HCT116 (cell line): ENCODE data around the gene CASQ1. TPM values are rescaled to one million over a fixed set of nuclear protein-coding genes. Genes with fewer than 3 reads are reported as not detected.

Experiments used
- ATAC-seq: fragments of 200-7000 bp; cut with Tn5 transposase; 2 replicates; pipeline ENCODE4 v1.9.1; 2020; ENCODE audit warnings: mild to moderate bottlenecking, moderate library complexity
- BruUV-seq: library from RNA; stranded (reverse); fragments of 400-500 nt; replicated peaks from 2 replicates; lab custom pipeline; 2021; lab: Mats Ljungman, UMichigan
- CTCF ChIA-PET: fragments of 300-600 bp; sonication (Branson Sonifier 250); formaldehyde crosslinking; loops from one replicate; lab custom pipeline; 2021; ENCODE audit warnings: antibody characterized with exemption; lab: Charles Lee
- POLR2A ChIA-PET: fragments of 300-600, 350-600 bp; sonication (Branson Sonifier 250); formaldehyde crosslinking; loops from one replicate; lab custom pipeline; 2021; ENCODE audit warnings: antibody characterized with exemption; lab: Charles Lee
- RAD21 ChIA-PET, 2 experiments: fragments of 300-600 bp; sonication (Branson Sonifier 250); formaldehyde crosslinking; loops; one replicate each; lab custom pipeline; 2023; ENCODE audit warnings: low total read pairs in 2 of 2; ENCODE audit not compliant: uncharacterized antibody in 2 of 2, unreplicated experiment in 2 of 2, low non-redundant PET in 1 of 2; lab: Charles Lee
- DNase-seq: peaks from one replicate; pipeline ENCODE4 v3.0.0-alpha.2; 2010; ENCODE audit warnings: low read depth, low spot score
- H2AFZ ChIP-seq: fragments of 200-600 bp; shearing (Covaris generic), sonication (generic); 2 replicates; pipeline ENCODE4 v1.6.1; 2017; ENCODE audit warnings: low read depth, mixed run types, mixed read lengths, antibody characterized with exemption, low read length; ENCODE audit not compliant: poor library complexity, severe bottlenecking
- H3K27ac ChIP-seq: 2 replicates; pipeline ENCODE4 v1.5.1; 2012; ENCODE audit warnings: low read depth, low read length
- H3K27me3 ChIP-seq: fragments of 200-600 bp; sonication (generic); 2 replicates; pipeline ENCODE4 v1.6.1; 2016; ENCODE audit warnings: mixed run types, low read length, mixed read lengths; ENCODE audit not compliant: insufficient read depth
- H3K36me3 ChIP-seq, 2 experiments: fragments of 200-500 bp in 1 of 2; fragments of 200-600 bp in 1 of 2; sonication (Bioruptor generic) in 1 of 2; sonication (generic) in 1 of 2; 2 replicates each; pipeline versions ENCODE4 v1.5.1 to v1.6.1; 2014 to 2016; ENCODE audit warnings: low read length in 2 of 2, inconsistent platforms in 1 of 2, mixed read lengths in 1 of 2, mixed run types in 1 of 2; ENCODE audit not compliant: insufficient read depth in 2 of 2, control insufficient read depth in 1 of 2
- H3K4me1 ChIP-seq, 2 experiments: fragments of 200-600 bp in 1 of 2; sonication (generic) in 1 of 2; 2 replicates each; pipeline versions ENCODE4 v1.5.1 to v1.6.1; 2012 to 2017; ENCODE audit warnings: low read length in 2 of 2, inconsistent platforms in 1 of 2, mild to moderate bottlenecking in 1 of 2, mixed read lengths in 1 of 2, mixed run types in 1 of 2, moderate library complexity in 1 of 2; ENCODE audit not compliant: insufficient read depth in 2 of 2, control insufficient read depth in 1 of 2
- H3K4me2 ChIP-seq: fragments of 200-600 bp; sonication (generic); 2 replicates; pipeline ENCODE4 v1.6.1; 2017; ENCODE audit warnings: mixed run types, low read length, mixed read lengths
- H3K4me3 ChIP-seq, 2 experiments: fragments of 200-600 bp in 1 of 2; sonication (generic) in 1 of 2; replicated peaks in 1 of 2; 2 replicates each; pipeline ENCODE4 v1.5.1; 2011 to 2016; ENCODE audit warnings: low read length in 2 of 2, control low read depth in 1 of 2, low read depth in 1 of 2, mild to moderate bottlenecking in 1 of 2, mixed read lengths in 1 of 2, mixed run types in 1 of 2
- H3K79me2 ChIP-seq: fragments of 200-600 bp; sonication (generic); 2 replicates; pipeline ENCODE4 v1.6.1; 2017; ENCODE audit warnings: mild to moderate bottlenecking, mixed run types, low read length, moderate library complexity, mixed read lengths; ENCODE audit not compliant: insufficient read depth
- H3K9ac ChIP-seq: fragments of 200-600 bp; sonication (generic); 2 replicates; pipeline ENCODE4 v1.6.1; 2016; ENCODE audit warnings: low read length, mixed read lengths
- H3K9me2 ChIP-seq: fragments of 200-600 bp; sonication (generic), shearing (Covaris generic); 2 replicates; pipeline ENCODE4 v1.6.1; 2017; ENCODE audit warnings: mixed run types, mild to moderate bottlenecking, moderate library complexity; ENCODE audit not compliant: insufficient read depth
- H3K9me3 ChIP-seq, 2 experiments: fragments of 200-500 bp in 1 of 2; fragments of 200-600 bp in 1 of 2; sonication (Bioruptor generic) in 1 of 2; sonication (generic) in 1 of 2; 2 replicates each; pipeline ENCODE4 v1.6.1; 2014 to 2017; ENCODE audit warnings: low read length in 2 of 2, mixed read lengths in 2 of 2, inconsistent platforms in 1 of 2, low read depth in 1 of 2, mild to moderate bottlenecking in 1 of 2, mixed run types in 1 of 2, moderate library complexity in 1 of 2; ENCODE audit not compliant: control insufficient read depth in 1 of 2, insufficient read depth in 1 of 2
- H4K20me1 ChIP-seq: fragments of 200-600 bp; sonication (generic), shearing (Covaris generic); 2 replicates; pipeline ENCODE4 v1.6.1; 2017; ENCODE audit warnings: mixed run types, mild to moderate bottlenecking, moderate library complexity; ENCODE audit not compliant: insufficient read depth
- CEBPB ChIP-seq: IDR thresholded peaks from 2 replicates; pipeline ENCODE4 v1.6.1; 2012; ENCODE audit warnings: low read depth
- ELF1 ChIP-seq: IDR thresholded peaks from 2 replicates; pipeline ENCODE4 v1.6.1; 2012; ENCODE audit warnings: low read depth, borderline replicate concordance
- EZH2phosphoT487 ChIP-seq: fragments of 200-600 bp; IDR thresholded peaks from 2 replicates; pipeline ENCODE4 v1.6.1; 2018; ENCODE audit warnings: antibody characterized with exemption, borderline replicate concordance
- POLR2A ChIP-seq: IDR thresholded peaks from 2 replicates; pipeline ENCODE4 v1.7.0; 2011; ENCODE audit warnings: borderline replicate concordance; ENCODE audit not compliant: insufficient read depth, insufficient read length; ENCODE audit errors: extremely low read depth
- POLR2AphosphoS5 ChIP-seq: IDR thresholded peaks from 2 replicates; pipeline ENCODE4 v1.6.1; 2011; ENCODE audit warnings: mild to moderate bottlenecking, low read depth, low read length, moderate library complexity
- TCF7L2 ChIP-seq: IDR thresholded peaks from 2 replicates; pipeline ENCODE4 v1.7.0; 2011; ENCODE audit warnings: borderline replicate concordance, inconsistent platforms; ENCODE audit not compliant: insufficient read depth, insufficient read length; ENCODE audit errors: extremely low read depth
- ZNF274 ChIP-seq: fragments of 200-500 bp; sonication (Bioruptor generic); IDR thresholded peaks from 2 replicates; pipeline ENCODE4 v1.6.1; 2014; ENCODE audit warnings: mild to moderate bottlenecking, low read depth, low read length, inconsistent platforms
- intact Hi-C: fragments of 100-400 bp; cut with micrococcal nuclease; formaldehyde crosslinking; loops from 2 replicates; pipeline ENCODE4 v1.10.0; 2022
- total RNA-seq: library from RNA; stranded (reverse); gene quantifications from one replicate; pipeline ENCODE4 v1.2.1, GENCODE V29; 2021; ENCODE audit not compliant: unreplicated experiment
- TF ChIP-seq, protein P1 (sequence below): IDR thresholded peaks from 2 replicates; pipeline ENCODE4 v1.6.1; 2012
- TF ChIP-seq, protein P2 (sequence below): IDR thresholded peaks from 2 replicates; pipeline ENCODE4 v1.6.1; 2011; ENCODE audit warnings: mild to moderate bottlenecking, low read length, moderate library complexity; ENCODE audit not compliant: insufficient replicate concordance; ENCODE audit errors: extremely low read depth

CASQ1 gene
- total RNA-seq, 1 experiment from 2014 or later: not detected

DNA sequence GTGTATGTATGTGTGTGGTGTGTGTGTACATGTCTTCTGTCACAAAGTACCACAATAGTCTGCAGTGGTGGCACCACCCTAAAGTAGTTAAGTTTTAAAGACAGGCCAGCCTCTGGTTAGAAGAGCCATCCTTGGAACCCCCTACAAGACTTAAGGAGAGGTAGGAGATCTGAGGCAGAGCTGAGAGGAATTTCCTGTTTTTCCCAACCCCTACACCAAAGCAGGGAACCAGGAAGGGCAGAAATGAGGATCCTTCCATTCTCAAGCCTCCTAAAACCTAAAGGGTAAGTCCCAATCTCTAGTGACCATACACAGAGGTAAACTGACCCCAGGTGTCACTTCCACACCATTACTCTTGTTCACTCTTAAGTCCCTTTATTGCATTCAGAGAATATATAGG is 25.9 kb downstream of the CASQ1 start:
- H3K9me3 ChIP-seq: no peaks in the 10 kb centered on the region
- no TSS peak for BruUV-seq
- no peaks in the 10 kb centered on the region for H3K27me3 ChIP-seq
- H3K4me3 ChIP-seq: no peak overlapping the region
- RAD21 ChIA-PET: no interaction called here
- no peak overlapping the region for H2AFZ ChIP-seq
- H3K27ac ChIP-seq: no peak overlapping the region
- no peak for DNase-seq
- no peaks in the 10 kb centered on the region for H3K4me1 ChIP-seq
- H3K9me2 ChIP-seq: no peaks in the 10 kb centered on the region
- POLR2A ChIA-PET: no interaction called here
- no peak overlapping the region for H3K9ac ChIP-seq
- ATAC-seq: no peak
- CTCF ChIA-PET: interaction anchor here (1.0 kb wide), 1 partner anchor 23 kb away, joined by 3 read pairs; no protein-coding TSS in a partner anchor
- no peaks in the 10 kb centered on the region for H3K79me2 ChIP-seq
- no peak overlapping the region for H3K4me2 ChIP-seq
- H3K36me3 ChIP-seq: peaks cover 61 to 68% of the 10 kb centered on the region in 2 experiments
- TF ChIP-seq ZNF274: no peak
- TF ChIP-seq, protein P1, sequence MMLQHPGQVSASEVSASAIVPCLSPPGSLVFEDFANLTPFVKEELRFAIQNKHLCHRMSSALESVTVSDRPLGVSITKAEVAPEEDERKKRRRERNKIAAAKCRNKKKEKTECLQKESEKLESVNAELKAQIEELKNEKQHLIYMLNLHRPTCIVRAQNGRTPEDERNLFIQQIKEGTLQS: no peak
- no peak for TF ChIP-seq ELF1
- no peak for TF ChIP-seq TCF7L2
- TF ChIP-seq EZH2phosphoT487: no peak
- TF ChIP-seq, protein P2, sequence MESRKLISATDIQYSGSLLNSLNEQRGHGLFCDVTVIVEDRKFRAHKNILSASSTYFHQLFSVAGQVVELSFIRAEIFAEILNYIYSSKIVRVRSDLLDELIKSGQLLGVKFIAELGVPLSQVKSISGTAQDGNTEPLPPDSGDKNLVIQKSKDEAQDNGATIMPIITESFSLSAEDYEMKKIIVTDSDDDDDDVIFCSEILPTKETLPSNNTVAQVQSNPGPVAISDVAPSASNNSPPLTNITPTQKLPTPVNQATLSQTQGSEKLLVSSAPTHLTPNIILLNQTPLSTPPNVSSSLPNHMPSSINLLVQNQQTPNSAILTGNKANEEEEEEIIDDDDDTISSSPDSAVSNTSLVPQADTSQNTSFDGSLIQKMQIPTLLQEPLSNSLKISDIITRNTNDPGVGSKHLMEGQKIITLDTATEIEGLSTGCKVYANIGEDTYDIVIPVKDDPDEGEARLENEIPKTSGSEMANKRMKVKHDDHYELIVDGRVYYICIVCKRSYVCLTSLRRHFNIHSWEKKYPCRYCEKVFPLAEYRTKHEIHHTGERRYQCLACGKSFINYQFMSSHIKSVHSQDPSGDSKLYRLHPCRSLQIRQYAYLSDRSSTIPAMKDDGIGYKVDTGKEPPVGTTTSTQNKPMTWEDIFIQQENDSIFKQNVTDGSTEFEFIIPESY: no peak
- TF ChIP-seq POLR2AphosphoS5: no peak
- no peak for TF ChIP-seq CEBPB
- no peak for TF ChIP-seq POLR2A
- no peaks in the 10 kb centered on the region for H4K20me1 ChIP-seq
- intact Hi-C loops: no loop called here
